NCI-H128 (cell line): Measurements from ENCODE around the gene MATN4.

ENCODE experiments used
- DNase-seq: peaks from one replicate; lab custom pipeline; 2025; ENCODE audit not compliant: unreplicated experiment; lab: John Stamatoyannopoulos, UW

MATN4 gene

GRCh38 chr20:45315672-45316071, 7.6 kb upstream of the MATN4 start:
- DNase-seq, result no peak

GRCh38 chr20:45313943-45314342, 5.8 kb upstream of the MATN4 start:
- no peak for DNase-seq

- no peak for DNase-seq
These were observed 5.1 kb upstream of the MATN4 start for GRCh38 chr20:45313065-45313695.

GRCh38 chr20:45312241-45312640, 4.1 kb upstream of the MATN4 start:
- DNase-seq, result no peak

GRCh38 chr20:45311589-45312211, 3.6 kb upstream of the MATN4 start:
- DNase-seq, result no peak

GRCh38 chr20:45309075-45309474, 976 bp upstream of the MATN4 start:
- DNase-seq, result no peak

- no peak for DNase-seq
These were observed 941 bp downstream of the MATN4 start for GRCh38 chr20:45307076-45307640.

GRCh38 chr20:45306431-45306982, 1.6 kb downstream of the MATN4 start, which contains the start of gene RBPJL:
RBPJL (plus strand) TSS chr20:45306840; CDS start chr20:45306923, 83 bp downstream.
- DNase-seq, result no peak

- no peak for DNase-seq
These were observed 2.8 kb downstream of the MATN4 start for GRCh38 chr20:45305262-45305661.

GRCh38 chr20:45304464-45304999, 3.6 kb downstream of the MATN4 start:
- no peak for DNase-seq

- no peak for DNase-seq
These were observed 4.3 kb downstream of the MATN4 start for GRCh38 chr20:45303586-45304463.

GRCh38 chr20:45301824-45302271, 6.3 kb downstream of the MATN4 start:
- no peak for DNase-seq

- no peak for DNase-seq
These were observed 7.1 kb downstream of the MATN4 start for GRCh38 chr20:45300961-45301360.

GRCh38 chr20:45299786-45300185, 8.3 kb downstream of the MATN4 start:
- no peak for DNase-seq

GRCh38 chr20:45297786-45298497, 10.2 kb downstream of the MATN4 start:
- no peak for DNase-seq

- DNase-seq, result no peak
These were observed 13.4 kb downstream of the MATN4 start for GRCh38 chr20:45294659-45295058.

- no peak for DNase-seq
These were observed 14.1 kb downstream of the MATN4 start for GRCh38 chr20:45294003-45294368.

- DNase-seq, result peak; percentile 72
These were observed 14.8 kb downstream of the MATN4 start for GRCh38 chr20:45293041-45294002.

- no peak for DNase-seq
These were observed 15.8 kb downstream of the MATN4 start for GRCh38 chr20:45292343-45292742.
